Endothelial cell of umbilical vein (primary cell): ENCODE data around the gene C10orf53. TPM values are rescaled to one million over a fixed set of nuclear protein-coding genes. Genes with fewer than 3 reads are reported as not detected.

Experiments
- BruUV-seq: library from RNA; stranded (reverse); fragments of 400-500 nt; replicated peaks from 2 replicates; lab custom pipeline; 2021; lab: Mats Ljungman, UMichigan
- CTCF ChIA-PET: fragments of 300-600, 350-600 bp; sonication (Branson Sonifier 250); formaldehyde crosslinking; loops from one replicate; lab custom pipeline; 2021; ENCODE audit warnings: antibody characterized with exemption, inconsistent platforms; lab: Charles Lee
- POLR2A ChIA-PET: fragments of 300-600, 350-600 bp; sonication (Branson Sonifier 250); formaldehyde crosslinking; loops from one replicate; lab custom pipeline; 2021; ENCODE audit warnings: antibody characterized with exemption, inconsistent platforms; lab: Charles Lee
- DNase-seq: peaks from one replicate; pipeline ENCODE4 v3.0.0-alpha.2; 2011; ENCODE audit warnings: low read depth, low spot score
- FAIRE-seq: peaks from 2 replicates; lab custom pipeline; 2011; peaks lifted over from hg19 to GRCh38; lab: Jason Lieb, UNC
- H2AFZ ChIP-seq: 2 replicates; pipeline ENCODE4 v1.6.0; 2012; ENCODE audit warnings: low read depth, low read length, control low read depth, inconsistent platforms
- H3K27ac ChIP-seq: 2 replicates; pipeline ENCODE4 v1.5.1; 2011; ENCODE audit warnings: low read depth, mild to moderate bottlenecking, control low read depth, low read length, moderate library complexity; ENCODE audit not compliant: insufficient read depth
- H3K27me3 ChIP-seq, 2 experiments: 2 replicates each; pipeline versions ENCODE4 v1.6.0 to v1.6.1; 2011; ENCODE audit warnings: low read length in 2 of 2, mixed read lengths in 1 of 2; ENCODE audit not compliant: control insufficient read depth in 2 of 2, insufficient read depth in 2 of 2
- H3K36me3 ChIP-seq, 2 experiments: 2 replicates in 1 of 2; 3 replicates in 1 of 2; pipeline ENCODE4 v1.5.1; 2011; ENCODE audit warnings: low read length in 2 of 2, mild to moderate bottlenecking in 1 of 2, moderate library complexity in 1 of 2; ENCODE audit not compliant: control insufficient read depth in 2 of 2, insufficient read depth in 2 of 2; ENCODE audit errors: extremely low read depth in 1 of 2
- H3K4me1 ChIP-seq: 3 replicates; pipeline ENCODE4 v1.5.1; 2011; ENCODE audit warnings: mild to moderate bottlenecking, low read length; ENCODE audit not compliant: control insufficient read depth, insufficient read depth; ENCODE audit errors: extremely low read depth
- H3K4me2 ChIP-seq: 2 replicates; pipeline ENCODE4 v1.6.1; 2011; ENCODE audit warnings: low read length, control low read depth, mixed read lengths; ENCODE audit not compliant: insufficient read depth
- H3K4me3 ChIP-seq, 3 experiments: fragments of 200-600 bp in 1 of 3; sonication (generic), shearing (Covaris generic) in 1 of 3; replicated peaks in 1 of 3; 2 replicates each; pipeline ENCODE4 v1.5.1; 2011 to 2016; ENCODE audit warnings: control low read depth in 3 of 3, low read length in 3 of 3, mild to moderate bottlenecking in 2 of 3, inconsistent platforms in 1 of 3, low read depth in 1 of 3, moderate library complexity in 1 of 3; ENCODE audit not compliant: insufficient read depth in 1 of 3
- H3K79me2 ChIP-seq: 2 replicates; pipeline ENCODE4 v1.6.0; 2012; ENCODE audit warnings: low read length, inconsistent platforms; ENCODE audit not compliant: control insufficient read depth, insufficient read depth
- H3K9ac ChIP-seq: replicated peaks from 2 replicates; pipeline ENCODE3; 2011; ENCODE audit warnings: low read length, control low read depth; ENCODE audit not compliant: insufficient read depth; ENCODE audit errors: extremely low read depth
- H3K9me1 ChIP-seq: replicated peaks from 3 replicates; pipeline ENCODE4 v1.6.0; 2011; ENCODE audit warnings: mild to moderate bottlenecking, low read length; ENCODE audit not compliant: control insufficient read depth, insufficient read depth; ENCODE audit errors: extremely low read depth
- H3K9me3 ChIP-seq: replicated peaks from 2 replicates; pipeline ENCODE4 v1.5.1; 2012; ENCODE audit warnings: low read length, inconsistent platforms; ENCODE audit not compliant: control insufficient read depth, insufficient read depth
- H4K20me1 ChIP-seq: replicated peaks from 2 replicates; pipeline ENCODE3; 2011; ENCODE audit warnings: mild to moderate bottlenecking, low read length; ENCODE audit not compliant: control insufficient read depth, insufficient read depth; ENCODE audit errors: extremely low read depth
- CTCF ChIP-seq, 2 donors: IDR thresholded peaks; 1 replicate in 1 of 2; 2 replicates in 1 of 2; pipeline ENCODE4 v1.5.1; 2011; ENCODE audit warnings: low read length in 2 of 2, mild to moderate bottlenecking in 2 of 2, moderate library complexity in 2 of 2, control low read depth in 1 of 2, inconsistent platforms in 1 of 2, low read depth in 1 of 2; ENCODE audit not compliant: insufficient read depth in 1 of 2; ENCODE audit errors: extremely low read depth in 1 of 2
- EZH2 ChIP-seq: IDR thresholded peaks from 2 replicates; pipeline ENCODE4 v1.6.1; 2012; ENCODE audit warnings: borderline replicate concordance, low read depth, mild to moderate bottlenecking, moderate library complexity, low read length, inconsistent platforms; ENCODE audit not compliant: severe bottlenecking
- FOS ChIP-seq: IDR thresholded peaks from 2 replicates; pipeline ENCODE4 v1.6.1; 2011; ENCODE audit warnings: mild to moderate bottlenecking, low read length, moderate library complexity, borderline replicate concordance; ENCODE audit not compliant: insufficient read depth
- GATA2 ChIP-seq: IDR thresholded peaks from 2 replicates; pipeline ENCODE4 v1.7.0; 2011; ENCODE audit warnings: low read depth, mild to moderate bottlenecking, moderate library complexity, mixed read lengths, low read length; ENCODE audit not compliant: insufficient read length, insufficient read depth
- JUN ChIP-seq: IDR thresholded peaks from 2 replicates; pipeline ENCODE4 v1.6.1; 2011; ENCODE audit warnings: borderline replicate concordance, low read depth; ENCODE audit not compliant: insufficient read length, insufficient read depth
- MYC ChIP-seq: IDR thresholded peaks from one replicate; pipeline ENCODE4 v1.6.1; 2011; ENCODE audit warnings: mild to moderate bottlenecking, low read depth, low read length
- POLR2A ChIP-seq: IDR thresholded peaks from 2 replicates; pipeline ENCODE4 v1.6.1; 2012; ENCODE audit warnings: low read depth, mild to moderate bottlenecking, control low read depth, low read length
- POLR2AphosphoS5 ChIP-seq: IDR thresholded peaks from 2 replicates; pipeline ENCODE4 v1.6.1; 2012; ENCODE audit warnings: low read depth, mild to moderate bottlenecking, control low read depth, low read length, moderate library complexity; ENCODE audit not compliant: insufficient read depth
- dilution Hi-C: fragments of 300-500 bp; cut with MboI; formaldehyde crosslinking; loops from one replicate; pipeline ENCODE4 v1.15.0; 2019; ENCODE audit warnings: low sequenced_read_pairs; ENCODE audit not compliant: extremely low pct_ligation_motif_present
- intact Hi-C: fragments of 100-400 bp; cut with micrococcal nuclease; formaldehyde crosslinking; loops from one replicate; pipeline ENCODE4 v1.10.0; 2022
- polyA plus RNA-seq, 4 experiments: library from polyadenylated mRNA; depleted of rRNA in 3 of 4; stranded (reverse) in 3 of 4; unstranded in 1 of 4; fragments of >200 nt; gene quantifications; 2 replicates each; pipeline versions ENCODE4 v1.2.1 to v1.2.3, GENCODE V29; 2011 to 2012; ENCODE audit warnings: missing spikeins in 1 of 4
- total RNA-seq: library from RNA; stranded (reverse); gene quantifications from 2 replicates; pipeline ENCODE4 v1.2.3, GENCODE V29; 2021

The C10orf53 gene
- total and polyA plus RNA-seq, 2 donors (not counting 3 experiments of a cell fraction or from before 2014, with no cell fraction given), result not detected

DNA sequence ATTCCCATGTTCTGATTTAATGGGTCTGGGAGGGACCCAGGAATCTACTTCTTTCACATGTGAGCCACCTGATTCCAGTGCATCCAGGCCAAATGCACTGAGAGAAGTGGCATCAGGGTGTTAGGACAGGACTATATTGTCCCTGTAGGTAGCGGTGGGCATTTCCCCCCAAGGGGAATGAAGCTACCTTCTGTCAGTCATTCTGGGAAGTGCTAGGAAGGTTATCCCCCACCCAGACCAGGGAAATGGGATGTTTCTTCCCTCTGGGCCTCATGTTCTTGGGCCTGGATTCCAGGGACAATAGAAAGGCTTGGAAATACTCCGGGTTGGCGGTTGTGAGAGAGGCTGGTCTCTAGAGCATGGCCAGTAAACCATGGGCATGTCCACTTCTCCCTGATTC lies 20.8 kb downstream of the C10orf53 start:
- DNase-seq (no peak), FAIRE-seq (no peak)
- ChIA-PET POLR2A (no interaction called here), CTCF (no interaction called here)
- H3K27me3 ChIP-seq, result peaks cover 0 to 3% of the 10 kb centered on the region in 2 experiments
- no peak overlapping the region for H2AFZ ChIP-seq
- no peaks in the 10 kb centered on the region for H3K79me2 ChIP-seq
- BruUV-seq, result no TSS peak
- no peaks in the 10 kb centered on the region for H3K4me1 ChIP-seq
- H3K9me1 ChIP-seq, result no peaks in the 10 kb centered on the region
- no peaks in the 10 kb centered on the region for H4K20me1 ChIP-seq
- intact Hi-C loops, result no loop called here
- no peaks in the 10 kb centered on the region for H3K36me3 ChIP-seq
- H3K9ac ChIP-seq, result no peak overlapping the region
- TF ChIP-seq CTCF (IDR thresholded peaks at IDR 0.05; ENCODE audit: extremely low read depth in 1 of 2, insufficient read depth in 1 of 2, low read depth in 1 of 2, low read length in 2 of 2) (no peak), JUN (no peak), FOS (no peak), POLR2A (no peak), MYC (no peak), POLR2AphosphoS5 (no peak), GATA2 (no peak), EZH2 (no peak)
- H3K4me2 ChIP-seq, result no peak overlapping the region
- no peak overlapping the region for H3K27ac ChIP-seq
- H3K4me3 ChIP-seq, result no peak overlapping the region
- H3K9me3 ChIP-seq, result no peaks in the 10 kb centered on the region
- dilution Hi-C loops, result no loop called here
